GM23338 (cell line): ENCODE results near the gene CLGN. TPM values are rescaled to one million over a fixed set of nuclear protein-coding genes. Genes with fewer than 3 reads are reported as not detected.

Experiments
- ATAC-seq: fragments of 200-7000 bp; cut with Tn5 transposase; 3 replicates; pipeline ENCODE4 v1.9.1; 2020
- DNase-seq: peaks from one replicate; pipeline ENCODE4 v3.0.0-alpha.2; 2015; ENCODE audit warnings: low spot score
- H2AFZ ChIP-seq: fragments of 200-600 bp; sonication (generic); 2 replicates; pipeline ENCODE4 v1.8.0; 2016; ENCODE audit warnings: antibody characterized with exemption, mild to moderate bottlenecking, moderate library complexity
- H3F3A ChIP-seq: fragments of 200-600 bp; sonication (generic); replicated peaks from 2 replicates; pipeline ENCODE4 v1.8.0; 2017; ENCODE audit warnings: antibody characterized with exemption, mixed run types, low read depth
- H3K27ac ChIP-seq: fragments of 200-600 bp; sonication (generic); 2 replicates; pipeline ENCODE4 v1.6.1; 2016; ENCODE audit warnings: low read depth
- H3K27me3 ChIP-seq: fragments of 200-600 bp; sonication (generic); 2 replicates; pipeline ENCODE4 v1.8.0; 2016; ENCODE audit warnings: mild to moderate bottlenecking, mixed run types, moderate library complexity; ENCODE audit not compliant: insufficient read depth
- H3K36me3 ChIP-seq: fragments of 200-600 bp; sonication (generic); 2 replicates; pipeline ENCODE4 v1.8.0; 2016; ENCODE audit warnings: mild to moderate bottlenecking; ENCODE audit not compliant: insufficient read depth
- H3K4me1 ChIP-seq: fragments of 200-600 bp; sonication (generic); 2 replicates; pipeline ENCODE4 v1.8.0; 2016; ENCODE audit warnings: mild to moderate bottlenecking, moderate library complexity; ENCODE audit not compliant: insufficient read depth
- H3K4me2 ChIP-seq: fragments of 200-600 bp; sonication (generic); 2 replicates; pipeline ENCODE4 v1.7.1; 2017; ENCODE audit warnings: mixed run types
- H3K4me3 ChIP-seq: fragments of 200-600 bp; sonication (generic); 2 replicates; pipeline ENCODE4 v1.6.1; 2016; ENCODE audit warnings: mixed run types
- H3K79me2 ChIP-seq: fragments of 200-600 bp; sonication (generic); replicated peaks from 2 replicates; pipeline ENCODE4 v1.8.0; 2017; ENCODE audit warnings: mild to moderate bottlenecking; ENCODE audit not compliant: insufficient read depth
- H3K9me2 ChIP-seq: fragments of 200-600 bp; sonication (generic); 2 replicates; pipeline ENCODE4 v1.8.0; 2017; ENCODE audit not compliant: insufficient read depth
- H4K20me1 ChIP-seq: fragments of 200-600 bp; sonication (generic); replicated peaks from 2 replicates; pipeline ENCODE4 v1.8.0; 2017; ENCODE audit warnings: mild to moderate bottlenecking; ENCODE audit not compliant: insufficient read depth
- H3K27ac Mint-ChIP-seq: 2 replicates; pipeline ENCODE4 v1.8.0; 2020; ENCODE audit warnings: inconsistent platforms, mild to moderate bottlenecking, moderate library complexity, mixed read lengths
- H3K27me3 Mint-ChIP-seq: 3 replicates; pipeline ENCODE4 v1.8.0; 2022; ENCODE audit warnings: low read depth, mild to moderate bottlenecking, moderate library complexity, mixed read lengths, inconsistent platforms; ENCODE audit not compliant: insufficient read depth, poor library complexity
- H3K36me3 Mint-ChIP-seq: 3 replicates; pipeline ENCODE4 v1.8.0; 2021; ENCODE audit warnings: low read depth, mild to moderate bottlenecking, inconsistent platforms, moderate library complexity, mixed read lengths
- H3K4me1 Mint-ChIP-seq: 3 replicates; pipeline ENCODE4 v1.8.0; 2020; ENCODE audit warnings: mild to moderate bottlenecking, inconsistent platforms, mixed read lengths
- H3K4me3 Mint-ChIP-seq: 3 replicates; pipeline ENCODE4 v1.8.0; 2021; ENCODE audit warnings: moderate library complexity, mild to moderate bottlenecking, inconsistent platforms, mixed read lengths
- H3K9me3 Mint-ChIP-seq: 3 replicates; pipeline ENCODE4 v1.8.0; 2020; ENCODE audit warnings: moderate library complexity, mild to moderate bottlenecking, inconsistent platforms, mixed read lengths
- CREB1 ChIP-seq: fragments of 250-450 bp; sonication (Bioruptor Pico); IDR thresholded peaks from 2 replicates; pipeline ENCODE4 v1.5.0; 2020; ENCODE audit warnings: low read depth, mild to moderate bottlenecking, moderate library complexity
- CTCF ChIP-seq, 2 experiments: fragments of 200-600 bp in 1 of 2; sonication (generic) in 1 of 2; conservative IDR thresholded peaks; 2 replicates each; pipeline versions ENCODE4 v1.5.1 to v1.6.1; 2016 to 2017; ENCODE audit warnings: antibody characterized with exemption in 2 of 2, low read depth in 2 of 2, mild to moderate bottlenecking in 2 of 2, moderate library complexity in 1 of 2
- ETS1 ChIP-seq: IDR thresholded peaks from 2 replicates; pipeline ENCODE4 v1.6.1; 2016; ENCODE audit warnings: antibody characterized with exemption
- EZH2 ChIP-seq: fragments of 200-600 bp; sonication (generic); IDR thresholded peaks from one replicate; pipeline ENCODE4 v1.8.0; 2017; ENCODE audit warnings: antibody characterized with exemption, mild to moderate bottlenecking, low read depth; ENCODE audit not compliant: unreplicated experiment
- EZH2phosphoT487 ChIP-seq: fragments of 200-600 bp; sonication (generic); IDR thresholded peaks from one replicate; pipeline ENCODE4 v1.8.1; 2018; ENCODE audit warnings: antibody characterized with exemption; ENCODE audit not compliant: unreplicated experiment
- JUNB ChIP-seq: IDR thresholded peaks from one replicate; pipeline ENCODE4 v1.6.1; 2016; ENCODE audit warnings: antibody characterized with exemption; ENCODE audit not compliant: unreplicated experiment
- NANOG ChIP-seq: IDR thresholded peaks from 2 replicates; pipeline ENCODE4 v1.6.1; 2016; ENCODE audit warnings: antibody characterized with exemption, borderline replicate concordance
- STAT1 ChIP-seq: IDR thresholded peaks from one replicate; pipeline ENCODE4 v1.6.1; 2016; ENCODE audit warnings: antibody characterized with exemption; ENCODE audit not compliant: unreplicated experiment
- ZNF331 ChIP-seq: fragments of 250-450 bp; sonication (Bioruptor Pico); IDR thresholded peaks from 2 replicates; pipeline ENCODE4 v1.5.0; 2020; ENCODE audit warnings: low read depth, mild to moderate bottlenecking, moderate library complexity
- ZNF462 ChIP-seq: fragments of 250-450 bp; sonication (Bioruptor Pico); IDR thresholded peaks from 2 replicates; pipeline ENCODE4 v1.5.0; 2020; ENCODE audit warnings: mild to moderate bottlenecking, moderate library complexity
- polyA plus RNA-seq: library from polyadenylated mRNA; unstranded; fragments of >200 nt; fragmentation: Nextera tagmentation; extraction: Ambion mirVana; gene quantifications from 2 replicates; pipeline ENCODE4 v1.2.1, GENCODE V29; 2016
- total RNA-seq: library from RNA; depleted of rRNA; stranded (reverse); fragments of >200 nt; shearing (Covaris generic); gene quantifications from 2 replicates; pipeline ENCODE4 v1.2.3, GENCODE V29; 2014

CLGN gene
- total and polyA plus RNA-seq, 2 experiments from 2014 or later, result 4.0 to 5.2 TPM

GRCh38 chr4:140367738-140368137 is 59.7 kb downstream of the CLGN start (continued):
- TF ChIP-seq ZNF462 (no peak), EZH2 (no peak), NANOG (no peak), CREB1 (CRISPR knock-in tag) (no peak)

GRCh38 chr4:140363558-140363957 is 63.9 kb downstream of the CLGN start:
- Histone ChIP-seq H3K9me2 (no peaks in the 10 kb centered on the region), H3K27ac (no peak overlapping the region), H2AFZ (no peak overlapping the region), H3K79me2 (no peaks in the 10 kb centered on the region), H3K4me2 (no peak overlapping the region), H3K4me1 (no peaks in the 10 kb centered on the region), H3K4me3 (no peak overlapping the region), H3F3A (no peaks in the 10 kb centered on the region), H4K20me1 (no peaks in the 10 kb centered on the region), H3K27me3 (no peaks in the 10 kb centered on the region), H3K36me3 (no peaks in the 10 kb centered on the region)
- Mint-ChIP-seq H3K4me3 (no peak overlapping the region), H3K9me3 (no peaks in the 10 kb centered on the region), H3K27ac (no peak overlapping the region), H3K27me3 (no peaks in the 10 kb centered on the region), H3K36me3 (no peaks in the 10 kb centered on the region), H3K4me1 (no peaks in the 10 kb centered on the region)
- ATAC-seq (no peak), DNase-seq (no peak)
- TF ChIP-seq EZH2phosphoT487 (no peak), STAT1 (no peak), JUNB (no peak), ETS1 (no peak), CTCF (conservative IDR thresholded peaks at IDR 0.05; ENCODE audit: low read depth in 2 of 2) (no peak), ZNF331 (CRISPR knock-in tag) (no peak)
